IMR-90 (cell line): ENCODE measurements around the gene ASS1. TPM values are rescaled to one million over a fixed set of nuclear protein-coding genes. Genes with fewer than 3 reads are reported as not detected.

Experiments
- ATAC-seq: fragments of 200-7000 bp; cut with Tn5 transposase; 2 replicates; pipeline ENCODE4 v1.9.1; 2020; ENCODE audit warnings: low read depth, mild to moderate bottlenecking, moderate library complexity
- BruUV-seq: library from RNA; stranded (reverse); fragments of 400-500 nt; replicated peaks from 2 replicates; lab custom pipeline; 2021; lab: Mats Ljungman, UMichigan
- CTCF ChIA-PET: fragments of 300-600 bp; formaldehyde crosslinking; extraction: SDS; loops from one replicate; lab custom pipeline; 2021; ENCODE audit warnings: antibody characterized with exemption; lab: Yijun Ruan, JAX
- POLR2A ChIA-PET: fragments of 300-600 bp; sonication (Branson Sonifier 250); formaldehyde crosslinking; loops from one replicate; lab custom pipeline; 2022; ENCODE audit warnings: antibody characterized with exemption; ENCODE audit not compliant: unreplicated experiment; lab: Charles Lee
- DNase-seq: peaks from one replicate; pipeline ENCODE4 v3.0.0; 2013
- H2AFZ ChIP-seq: replicated peaks from 2 replicates; pipeline ENCODE3; 2013; ENCODE audit warnings: low read length, mild to moderate bottlenecking; ENCODE audit not compliant: poor library complexity
- H2AK5ac ChIP-seq: 2 replicates; pipeline ENCODE4 v1.6.1; 2013; ENCODE audit warnings: low read depth, low read length, inconsistent platforms
- H2AK9ac ChIP-seq: replicated peaks from 2 replicates; pipeline ENCODE3; 2013; ENCODE audit warnings: mild to moderate bottlenecking, low read depth, low read length, moderate library complexity; ENCODE audit not compliant: poor library complexity
- H2BK120ac ChIP-seq: 2 replicates; pipeline ENCODE4 v1.6.1; 2013; ENCODE audit warnings: low read depth, low read length, inconsistent platforms
- H2BK15ac ChIP-seq: 3 replicates; pipeline ENCODE4 v1.6.1; 2013; ENCODE audit warnings: low read depth, low read length, inconsistent platforms
- H2BK20ac ChIP-seq: 2 replicates; pipeline ENCODE4 v1.6.1; 2013; ENCODE audit warnings: low read depth, mild to moderate bottlenecking, inconsistent platforms, low read length, moderate library complexity
- H2BK5ac ChIP-seq: 2 replicates; pipeline ENCODE4 v1.6.1; 2013; ENCODE audit warnings: mild to moderate bottlenecking, low read depth, low read length, inconsistent platforms; ENCODE audit not compliant: poor library complexity, severe bottlenecking
- H3K14ac ChIP-seq: replicated peaks from 2 replicates; pipeline ENCODE4 v1.6.1; 2013; ENCODE audit warnings: low read depth, low read length, inconsistent platforms
- H3K18ac ChIP-seq: 2 replicates; pipeline ENCODE4 v1.6.1; 2013; ENCODE audit warnings: low read depth, low read length, control low read depth
- H3K23ac ChIP-seq: 2 replicates; pipeline ENCODE4 v1.6.1; 2013; ENCODE audit warnings: low read depth, low read length, inconsistent platforms
- H3K27ac ChIP-seq: 2 replicates; pipeline ENCODE4 v1.5.1; 2013; ENCODE audit warnings: mild to moderate bottlenecking, control low read depth, low read length; ENCODE audit not compliant: insufficient read depth
- H3K27me3 ChIP-seq: 2 replicates; pipeline ENCODE4 v1.6.1; 2013; ENCODE audit warnings: low read length; ENCODE audit not compliant: control insufficient read depth, insufficient read depth
- H3K36me3 ChIP-seq: 2 replicates; pipeline ENCODE4 v1.6.1; 2013; ENCODE audit warnings: low read length, mixed read lengths; ENCODE audit not compliant: control insufficient read depth, insufficient read depth
- H3K4ac ChIP-seq: 2 replicates; pipeline ENCODE4 v1.6.1; 2013; ENCODE audit warnings: low read depth, low read length, inconsistent platforms
- H3K4me1 ChIP-seq: 2 replicates; pipeline ENCODE4 v1.6.1; 2013; ENCODE audit warnings: low read length, mixed read lengths; ENCODE audit not compliant: control insufficient read depth, insufficient read depth
- H3K4me2 ChIP-seq: 2 replicates; pipeline ENCODE4 v1.6.1; 2013; ENCODE audit warnings: low read depth, mild to moderate bottlenecking, control low read depth, low read length, moderate library complexity
- H3K4me3 ChIP-seq: 2 replicates; pipeline ENCODE4 v1.5.1; 2013; ENCODE audit warnings: low read depth, mild to moderate bottlenecking, control low read depth, low read length, moderate library complexity; ENCODE audit not compliant: insufficient read depth
- H3K56ac ChIP-seq: 2 replicates; pipeline ENCODE4 v1.6.1; 2013; ENCODE audit warnings: low read length, inconsistent platforms; ENCODE audit not compliant: insufficient read depth; ENCODE audit errors: extremely low read depth
- H3K79me1 ChIP-seq, 2 experiments: 2 replicates each; pipeline ENCODE4 v1.6.1; 2013; ENCODE audit warnings: low read length in 2 of 2, inconsistent platforms in 1 of 2, low read depth in 1 of 2
- H3K9ac ChIP-seq: 2 replicates; pipeline ENCODE4 v1.6.1; 2013; ENCODE audit warnings: low read depth, low read length, control low read depth
- H3K9me1 ChIP-seq: 2 replicates; pipeline ENCODE4 v1.6.1; 2013; ENCODE audit warnings: low read length, inconsistent platforms; ENCODE audit not compliant: insufficient read depth
- H3K9me3 ChIP-seq: 2 replicates; pipeline ENCODE4 v1.6.1; 2013; ENCODE audit warnings: low read length; ENCODE audit not compliant: control insufficient read depth, insufficient read depth
- H4K20me1 ChIP-seq: 2 replicates; pipeline ENCODE4 v1.6.1; 2013; ENCODE audit warnings: low read length, inconsistent platforms; ENCODE audit not compliant: insufficient read depth
- H4K5ac ChIP-seq: 2 replicates; pipeline ENCODE4 v1.6.1; 2013; ENCODE audit warnings: mild to moderate bottlenecking, low read depth, low read length, control low read depth
- H4K8ac ChIP-seq, 2 experiments: 2 replicates each; pipeline ENCODE4 v1.6.1; 2013; ENCODE audit warnings: low read depth in 2 of 2, low read length in 2 of 2, control low read depth in 1 of 2, inconsistent platforms in 1 of 2
- H4K91ac ChIP-seq: 2 replicates; pipeline ENCODE4 v1.6.1; 2013; ENCODE audit warnings: low read depth, low read length, inconsistent platforms; ENCODE audit not compliant: insufficient read depth
- BHLHE40 ChIP-seq: fragments of 150-350 bp; IDR thresholded peaks from 2 replicates; pipeline ENCODE4 v1.6.1; 2016; ENCODE audit warnings: mild to moderate bottlenecking, low read depth, low read length
- CEBPB ChIP-seq: IDR thresholded peaks from 2 replicates; pipeline ENCODE4 v1.6.1; 2012; ENCODE audit warnings: low read depth, low read length, improper control_type of control experiment
- CHD1 ChIP-seq: IDR thresholded peaks from 2 replicates; pipeline ENCODE4 v1.6.1; 2012; ENCODE audit warnings: low read depth, low read length, improper control_type of control experiment
- FOS ChIP-seq: fragments of 150-350 bp; IDR thresholded peaks from 2 replicates; pipeline ENCODE4 v1.6.1; 2016; ENCODE audit warnings: low read depth, low read length
- MAFK ChIP-seq: IDR thresholded peaks from 2 replicates; pipeline ENCODE4 v1.6.1; 2012; ENCODE audit warnings: low read depth, low read length, improper control_type of control experiment
- MAZ ChIP-seq: IDR thresholded peaks from 2 replicates; pipeline ENCODE4 v1.6.1; 2012; ENCODE audit warnings: low read depth, mild to moderate bottlenecking, low read length, improper control_type of control experiment, moderate library complexity, borderline replicate concordance
- MXI1 ChIP-seq: IDR thresholded peaks from 2 replicates; pipeline ENCODE4 v1.6.1; 2012; ENCODE audit warnings: low read depth, mild to moderate bottlenecking, low read length, moderate library complexity, borderline replicate concordance
- NFE2L2 ChIP-seq: fragments of 150-350 bp; IDR thresholded peaks from 2 replicates; pipeline ENCODE4 v1.6.1; 2016; ENCODE audit warnings: low read depth, mild to moderate bottlenecking, low read length
- POLR2A ChIP-seq: IDR thresholded peaks from 2 replicates; pipeline ENCODE4 v1.6.1; 2012; ENCODE audit warnings: mild to moderate bottlenecking, low read depth, low read length
- RAD21 ChIP-seq: IDR thresholded peaks from 2 replicates; pipeline ENCODE4 v1.6.1; 2012; ENCODE audit warnings: low read length, improper control_type of control experiment
- RCOR1 ChIP-seq: IDR thresholded peaks from 2 replicates; pipeline ENCODE4 v1.6.1; 2012; ENCODE audit warnings: mild to moderate bottlenecking, low read length, improper control_type of control experiment; ENCODE audit not compliant: insufficient replicate concordance
- RFX5 ChIP-seq: IDR thresholded peaks from 2 replicates; pipeline ENCODE4 v1.8.0; 2012; ENCODE audit warnings: low read depth, mild to moderate bottlenecking, low read length, moderate library complexity
- SMC3 ChIP-seq: fragments of 150-350 bp; IDR thresholded peaks from 2 replicates; pipeline ENCODE4 v1.6.1; 2016; ENCODE audit warnings: low read depth, mild to moderate bottlenecking, antibody characterized with exemption, low read length, moderate library complexity
- WGBS, 2 experiments: methylation state at CpG; one replicate each; pipeline versions ENCODE4 v1.1.5 to v1.1.7; 2013; ENCODE audit warnings: missing lambda C conversion rate in 2 of 2; ENCODE audit not compliant: insufficient read length in 1 of 2; ENCODE audit errors: extremely low coverage in 2 of 2; 5-methylcytosine and 5-hydroxymethylcytosine counted together
- dilution Hi-C: fragments of 300-500 bp; cut with HindIII; formaldehyde crosslinking; loops from one replicate; pipeline ENCODE4 v1.14.3; 2018; ENCODE audit warnings: low sequenced_read_pairs; ENCODE audit not compliant: unreplicated experiment
- in situ Hi-C: fragments of 300-500 bp; cut with MboI; formaldehyde crosslinking; loops from 3 replicates; pipeline ENCODE4 v1.14.3; 2019; ENCODE audit warnings: low sequenced_read_pairs, inconsistent platforms, mixed read lengths
- intact Hi-C: fragments of 100-400 bp; cut with micrococcal nuclease; formaldehyde crosslinking; loops from 2 replicates; pipeline ENCODE4 v1.10.0; 2022
- polyA plus RNA-seq, 3 experiments: library from polyadenylated mRNA; depleted of rRNA; stranded (reverse); fragments of >200 nt; gene quantifications; 2 replicates each; pipeline ENCODE4 v1.2.3, GENCODE V29; 2012; ENCODE audit warnings: low replicate concordance in 1 of 3
- total RNA-seq: library from RNA; depleted of rRNA; stranded (reverse); fragments of >200 nt; gene quantifications from 2 replicates; pipeline ENCODE4 v1.2.3, GENCODE V29; 2012
- TF ChIP-seq, protein P1 (sequence below): fragments of 150-350 bp; IDR thresholded peaks from 2 replicates; pipeline ENCODE4 v1.6.1; 2017; ENCODE audit warnings: mild to moderate bottlenecking, antibody characterized with exemption, low read length, low read depth
- TF ChIP-seq, protein P2 (sequence below): fragments of 150-350 bp; IDR thresholded peaks from 2 replicates; pipeline ENCODE4 v1.6.1; 2016; ENCODE audit warnings: low read depth, mild to moderate bottlenecking, low read length, moderate library complexity, borderline replicate concordance
- TF ChIP-seq, protein P3 (sequence below): conservative IDR thresholded peaks from 2 replicates; pipeline ENCODE4 v1.5.1; 2012; ENCODE audit warnings: mild to moderate bottlenecking, low read depth, low read length, improper control_type of control experiment

The ASS1 gene
- total and polyA plus RNA-seq, 2 of the 4 experiments (the other 2 are of a cell fraction) = 39.6 to 41.9 TPM

DNA sequence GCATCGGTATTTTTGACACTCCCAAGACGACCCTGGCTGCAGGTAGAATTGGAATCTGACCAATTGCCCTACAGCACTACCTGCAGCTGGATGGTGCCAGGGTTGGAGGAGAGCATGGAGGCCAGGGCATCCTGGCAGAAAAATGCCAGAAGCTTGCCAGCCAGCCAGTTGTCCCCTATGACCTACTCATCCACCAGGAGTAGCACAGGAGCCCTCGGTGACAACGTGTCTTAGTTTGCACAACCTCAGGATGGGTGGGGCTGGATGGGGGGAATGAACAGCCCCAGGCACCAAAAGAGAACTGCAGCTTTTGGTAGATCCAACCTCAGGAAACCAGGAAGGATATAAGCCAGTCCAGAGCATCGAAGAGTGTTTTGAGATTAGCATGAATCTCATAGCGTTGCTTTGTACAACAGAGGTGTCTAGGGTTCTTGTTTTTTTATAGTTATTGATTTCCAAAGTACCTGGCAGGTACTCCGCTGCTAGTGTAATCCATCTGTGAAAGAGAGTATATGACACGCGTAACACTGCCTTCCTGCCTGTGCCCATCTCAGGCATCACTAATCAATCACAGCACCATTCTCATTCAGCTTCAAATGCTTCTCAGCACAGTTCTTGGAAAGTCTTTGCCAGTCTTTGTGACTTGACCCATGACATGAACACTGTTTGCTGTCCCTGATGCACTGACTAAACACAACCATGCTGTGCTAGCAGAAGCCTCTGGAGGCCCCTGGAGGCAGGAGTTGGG lies 36.7 kb upstream of the ASS1 start:
- H3K56ac ChIP-seq = no peak overlapping the region
- no peak overlapping the region for H4K5ac ChIP-seq
- no peak overlapping the region for H3K14ac ChIP-seq
- peaks cover 7% of the 10 kb centered on the region for H3K9me3 ChIP-seq
- no peaks in the 10 kb centered on the region for H3K79me1 ChIP-seq
- H3K4me3 ChIP-seq = no peak overlapping the region
- CTCF ChIA-PET = no interaction called here
- no peaks in the 10 kb centered on the region for H3K9me1 ChIP-seq
- no peak for TF ChIP-seq SMC3
- TF ChIP-seq, protein P1, sequence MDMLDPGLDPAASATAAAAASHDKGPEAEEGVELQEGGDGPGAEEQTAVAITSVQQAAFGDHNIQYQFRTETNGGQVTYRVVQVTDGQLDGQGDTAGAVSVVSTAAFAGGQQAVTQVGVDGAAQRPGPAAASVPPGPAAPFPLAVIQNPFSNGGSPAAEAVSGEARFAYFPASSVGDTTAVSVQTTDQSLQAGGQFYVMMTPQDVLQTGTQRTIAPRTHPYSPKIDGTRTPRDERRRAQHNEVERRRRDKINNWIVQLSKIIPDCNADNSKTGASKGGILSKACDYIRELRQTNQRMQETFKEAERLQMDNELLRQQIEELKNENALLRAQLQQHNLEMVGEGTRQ = no peak
- TF ChIP-seq BHLHE40 = no peak
- TF ChIP-seq POLR2A = no peak
- no peak for TF ChIP-seq RCOR1
- no peak for TF ChIP-seq MAFK
- TF ChIP-seq MXI1 = no peak
- TF ChIP-seq, protein P2, sequence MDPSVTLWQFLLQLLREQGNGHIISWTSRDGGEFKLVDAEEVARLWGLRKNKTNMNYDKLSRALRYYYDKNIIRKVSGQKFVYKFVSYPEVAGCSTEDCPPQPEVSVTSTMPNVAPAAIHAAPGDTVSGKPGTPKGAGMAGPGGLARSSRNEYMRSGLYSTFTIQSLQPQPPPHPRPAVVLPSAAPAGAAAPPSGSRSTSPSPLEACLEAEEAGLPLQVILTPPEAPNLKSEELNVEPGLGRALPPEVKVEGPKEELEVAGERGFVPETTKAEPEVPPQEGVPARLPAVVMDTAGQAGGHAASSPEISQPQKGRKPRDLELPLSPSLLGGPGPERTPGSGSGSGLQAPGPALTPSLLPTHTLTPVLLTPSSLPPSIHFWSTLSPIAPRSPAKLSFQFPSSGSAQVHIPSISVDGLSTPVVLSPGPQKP = no peak
- TF ChIP-seq RFX5 = no peak
- TF ChIP-seq NFE2L2 = no peak
- TF ChIP-seq CEBPB = no peak
- no peak for TF ChIP-seq FOS
- TF ChIP-seq MAZ = no peak
- TF ChIP-seq RAD21 = no peak
- TF ChIP-seq, protein P3, sequence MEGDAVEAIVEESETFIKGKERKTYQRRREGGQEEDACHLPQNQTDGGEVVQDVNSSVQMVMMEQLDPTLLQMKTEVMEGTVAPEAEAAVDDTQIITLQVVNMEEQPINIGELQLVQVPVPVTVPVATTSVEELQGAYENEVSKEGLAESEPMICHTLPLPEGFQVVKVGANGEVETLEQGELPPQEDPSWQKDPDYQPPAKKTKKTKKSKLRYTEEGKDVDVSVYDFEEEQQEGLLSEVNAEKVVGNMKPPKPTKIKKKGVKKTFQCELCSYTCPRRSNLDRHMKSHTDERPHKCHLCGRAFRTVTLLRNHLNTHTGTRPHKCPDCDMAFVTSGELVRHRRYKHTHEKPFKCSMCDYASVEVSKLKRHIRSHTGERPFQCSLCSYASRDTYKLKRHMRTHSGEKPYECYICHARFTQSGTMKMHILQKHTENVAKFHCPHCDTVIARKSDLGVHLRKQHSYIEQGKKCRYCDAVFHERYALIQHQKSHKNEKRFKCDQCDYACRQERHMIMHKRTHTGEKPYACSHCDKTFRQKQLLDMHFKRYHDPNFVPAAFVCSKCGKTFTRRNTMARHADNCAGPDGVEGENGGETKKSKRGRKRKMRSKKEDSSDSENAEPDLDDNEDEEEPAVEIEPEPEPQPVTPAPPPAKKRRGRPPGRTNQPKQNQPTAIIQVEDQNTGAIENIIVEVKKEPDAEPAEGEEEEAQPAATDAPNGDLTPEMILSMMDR = no peak
- TF ChIP-seq CHD1 = no peak
- no peak overlapping the region for H3K9ac ChIP-seq
- dilution Hi-C loops = no loop called here
- no peaks in the 10 kb centered on the region for H4K20me1 ChIP-seq
- no peak overlapping the region for H3K23ac ChIP-seq
- POLR2A ChIA-PET = no interaction called here
- H3K18ac ChIP-seq = no peak overlapping the region
- H2BK5ac ChIP-seq = no peak overlapping the region
- peaks cover 7% of the 10 kb centered on the region; the same call in 1 of the 2 replicates for H3K4me1 ChIP-seq
- H2AK9ac ChIP-seq = no peak overlapping the region
- H2BK120ac ChIP-seq = no peak overlapping the region
- in situ Hi-C loops = no loop called here
- H2AFZ ChIP-seq = no peak overlapping the region
- DNase-seq (no peak), ATAC-seq (no peak)
- H3K27me3 ChIP-seq = peaks cover 16% of the 10 kb centered on the region
- intact Hi-C loops = no loop called here
- H3K36me3 ChIP-seq = no peaks in the 10 kb centered on the region
- H2AK5ac ChIP-seq = no peak overlapping the region
- H2BK20ac ChIP-seq = no peak overlapping the region
- H3K27ac ChIP-seq = no peak overlapping the region
- H3K4ac ChIP-seq = no peak overlapping the region
- no peak overlapping the region for H4K8ac ChIP-seq
- H4K91ac ChIP-seq = no peak overlapping the region
- no peak overlapping the region for H3K4me2 ChIP-seq
- H2BK15ac ChIP-seq = no peak overlapping the region
- no TSS peak for BruUV-seq
- WGBS, 2 experiments = 41% methylated on average over 2 of the region's 9 CpGs; no CpG with 5 or more reads in 1 of the 2 experiments
